TTC549 (cell line): ENCODE results near the gene C10orf53.

Experiments
- FAIRE-seq: peaks from 2 replicates; lab custom pipeline; 2012; peaks lifted over from hg19 to GRCh38; lab: Jason Lieb, UNC

Gene C10orf53

GRCh38 chr10:49737474-49738201, 58.2 kb downstream of the C10orf53 start:
- FAIRE-seq = no peak

GRCh38 chr10:49738616-49739360, 59.3 kb downstream of the C10orf53 start:
- FAIRE-seq = no peak

DNA sequence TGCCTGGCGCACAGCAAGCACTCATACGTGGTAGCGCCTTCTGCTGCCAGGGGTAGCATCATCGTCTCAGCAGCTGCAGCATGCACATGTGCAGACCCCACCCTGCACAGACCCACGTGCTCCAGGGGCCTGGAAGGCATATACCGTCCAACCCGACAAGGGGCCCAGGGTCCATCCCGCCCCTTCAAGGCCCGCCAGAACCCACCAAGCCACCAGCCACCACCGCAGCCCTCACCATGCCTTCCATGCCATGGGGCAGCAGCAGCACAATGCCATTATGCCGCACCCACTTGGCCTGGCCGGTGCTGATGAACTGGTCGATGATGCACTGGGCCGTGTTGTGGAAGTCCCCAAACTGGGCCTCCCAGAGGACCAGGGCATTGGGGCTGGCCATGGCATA, 60.0 kb downstream of the C10orf53 start:
- no peak for FAIRE-seq

GRCh38 chr10:49740346-49741107, 61.1 kb downstream of the C10orf53 start:
- FAIRE-seq = no peak

DNA sequence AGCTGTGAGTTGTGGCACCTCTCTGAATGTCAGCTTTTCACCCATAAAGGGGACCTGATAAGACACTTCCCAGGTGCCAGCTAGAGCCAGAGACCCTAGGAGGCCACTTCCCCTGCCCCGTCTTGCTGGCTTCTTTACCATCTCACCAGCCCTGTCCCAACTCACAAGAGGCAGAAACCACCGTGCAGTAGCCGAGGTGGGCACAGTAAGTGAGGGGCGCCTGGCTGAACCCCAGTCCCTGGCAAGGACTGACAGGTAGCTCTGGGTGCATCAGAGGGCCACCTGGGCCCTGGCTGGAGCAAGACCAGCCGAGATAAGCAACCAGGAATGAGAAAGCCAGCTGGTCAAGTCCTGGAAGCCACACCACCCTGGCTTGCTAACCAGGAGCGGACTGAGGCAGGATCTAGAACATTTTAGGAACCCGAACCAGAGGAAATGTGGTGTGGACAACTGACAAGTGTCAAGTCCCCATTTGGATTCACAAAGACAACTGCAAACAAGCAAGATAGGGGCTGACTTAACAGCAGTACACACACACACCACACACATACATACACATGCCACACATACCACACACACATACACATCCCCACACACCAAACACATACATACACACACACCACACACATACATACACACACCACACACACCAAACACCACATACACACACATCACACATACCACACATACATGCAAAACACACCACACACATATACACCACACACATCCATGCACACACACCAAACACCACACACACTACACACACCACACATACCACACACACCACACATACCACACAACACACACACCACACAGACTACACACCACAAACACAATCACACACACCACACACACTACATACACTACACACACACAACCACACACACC, 61.9 kb downstream of the C10orf53 start:
- FAIRE-seq = no peak

GRCh38 chr10:49742683-49743463, 63.4 kb downstream of the C10orf53 start:
- FAIRE-seq = no peak

- FAIRE-seq = no peak
Measured at GRCh38 chr10:49743464-49744075, 64.1 kb downstream of the C10orf53 start.

GRCh38 chr10:49744091-49744685, 64.7 kb downstream of the C10orf53 start:
- FAIRE-seq = no peak

GRCh38 chr10:49744924-49745605, 65.6 kb downstream of the C10orf53 start:
- no peak for FAIRE-seq

DNA sequence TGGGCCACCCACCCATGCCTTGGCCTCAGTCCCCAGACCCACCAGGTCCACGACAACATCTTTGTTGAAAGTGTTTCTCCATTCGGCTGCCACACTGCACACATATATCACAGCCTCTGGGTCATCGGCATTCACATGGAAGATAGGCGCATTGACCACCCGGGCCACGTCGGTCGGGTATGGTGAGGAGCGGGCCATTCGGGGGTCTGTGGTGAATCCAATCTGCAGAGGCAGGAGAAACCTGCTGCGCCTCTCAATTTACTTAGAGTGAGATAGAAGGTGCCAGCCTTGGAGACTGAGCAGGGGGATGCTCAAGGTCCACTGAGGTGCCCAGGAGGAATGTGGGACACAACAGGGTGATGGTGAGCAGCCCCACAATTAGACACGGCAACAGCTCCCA, 66.3 kb downstream of the C10orf53 start:
- no peak for FAIRE-seq

GRCh38 chr10:49746626-49747302, 67.3 kb downstream of the C10orf53 start:
- no peak for FAIRE-seq
